Uterus (tissue), 2 donors: ENCODE measurements around the gene FIBCD1.
"Not testable (repeated sequence)": the region's sequence is repeated elsewhere in the genome, so short reads cannot be mapped to it uniquely, and the experiment has no call there.

Experiments used
- CTCF ChIP-seq, 4 experiments: fragments of 200-600 bp in 2 of 4; fragments of 450-650 bp in 2 of 4; sonication (generic) in 2 of 4; IDR thresholded peaks; one replicate each; pipeline ENCODE4 v1.5.1; 2016 to 2019; ENCODE audit warnings: antibody characterized with exemption in 4 of 4, mild to moderate bottlenecking in 2 of 4, moderate library complexity in 1 of 4
- POLR2A ChIP-seq, 2 donors: fragments of 450-650 bp; IDR thresholded peaks; one replicate each; pipeline ENCODE4 v1.6.1; 2016; ENCODE audit warnings: antibody characterized with exemption in 2 of 2, mild to moderate bottlenecking in 1 of 2, moderate library complexity in 1 of 2

GRCh38 chr9:130954925-130955324 lies 15.9 kb upstream of the FIBCD1 start:
- not testable (repeated sequence) for TF ChIP-seq CTCF, POLR2A (IDR thresholded peaks at IDR 0.05)
